Hepatocyte (in vitro differentiated cells): ENCODE measurements around the gene TREH. TPM values are rescaled to one million over a fixed set of nuclear protein-coding genes. Genes with fewer than 3 reads are reported as not detected.

Experiments
- DNase-seq: peaks from one replicate; pipeline ENCODE4 v3.0.0-alpha.2; 2016; ENCODE audit warnings: low spot score
- H2AFZ ChIP-seq: fragments of 200-600 bp; sonication (generic); 2 replicates; pipeline ENCODE4 v1.6.0; 2016; ENCODE audit warnings: antibody characterized with exemption, mild to moderate bottlenecking
- H3K27ac ChIP-seq: fragments of 200-600 bp; sonication (generic); 2 replicates; pipeline ENCODE4 v1.5.1; 2016; ENCODE audit warnings: mild to moderate bottlenecking
- H3K27me3 ChIP-seq: fragments of 200-600 bp; sonication (generic); 2 replicates; pipeline ENCODE4 v1.6.1; 2016
- H3K36me3 ChIP-seq: fragments of 200-600 bp; sonication (generic); replicated peaks from 2 replicates; pipeline ENCODE4 v1.5.1; 2016; ENCODE audit warnings: low read depth; ENCODE audit not compliant: insufficient read depth
- H3K4me1 ChIP-seq: fragments of 200-600 bp; sonication (generic); 2 replicates; pipeline ENCODE4 v1.5.1; 2016; ENCODE audit warnings: mild to moderate bottlenecking, moderate library complexity; ENCODE audit not compliant: insufficient read depth
- H3K4me2 ChIP-seq: fragments of 200-600 bp; sonication (generic); 2 replicates; pipeline ENCODE4 v1.6.0; 2016
- H3K4me3 ChIP-seq: fragments of 200-600 bp; sonication (generic); 2 replicates; pipeline ENCODE4 v1.5.1; 2016; ENCODE audit warnings: mild to moderate bottlenecking
- H3K79me2 ChIP-seq: fragments of 200-600 bp; sonication (generic); 2 replicates; pipeline ENCODE4 v1.6.0; 2017; ENCODE audit warnings: mild to moderate bottlenecking
- H3K9me2 ChIP-seq: fragments of 200-600 bp; sonication (generic); replicated peaks from 2 replicates; pipeline ENCODE4 v1.6.0; 2017; ENCODE audit warnings: mild to moderate bottlenecking; ENCODE audit not compliant: insufficient read depth
- H3K9me3 ChIP-seq: fragments of 200-600 bp; sonication (generic); 2 replicates; pipeline ENCODE4 v1.5.1; 2016; ENCODE audit warnings: low read depth, mild to moderate bottlenecking
- H4K20me1 ChIP-seq: fragments of 200-600 bp; sonication (generic); 2 replicates; pipeline ENCODE4 v1.6.0; 2016; ENCODE audit warnings: mild to moderate bottlenecking; ENCODE audit not compliant: insufficient read depth, poor library complexity, severe bottlenecking
- EZH2 ChIP-seq: fragments of 200-600 bp; sonication (generic); IDR thresholded peaks from 2 replicates; pipeline ENCODE4 v1.6.1; 2016; ENCODE audit warnings: antibody characterized with exemption, mild to moderate bottlenecking, borderline replicate concordance
- EZH2phosphoT487 ChIP-seq: fragments of 200-600 bp; sonication (generic); IDR thresholded peaks from one replicate; pipeline ENCODE4 v1.6.1; 2018; ENCODE audit warnings: antibody characterized with exemption, mild to moderate bottlenecking, low read depth, moderate library complexity; ENCODE audit not compliant: unreplicated experiment, severe bottlenecking
- WGBS: methylation state at CpG from one replicate; pipeline ENCODE4 v1.1.6; 2016; ENCODE audit warnings: low lambda C conversion rate; ENCODE audit errors: missing lambda C conversion rate; 5-methylcytosine and 5-hydroxymethylcytosine counted together
- polyA plus RNA-seq: library from polyadenylated mRNA; unstranded; fragments of >200 nt; fragmentation: Nextera tagmentation; extraction: Ambion mirVana; gene quantifications from 2 replicates; pipeline ENCODE4 v1.2.1, GENCODE V29; 2016
- total RNA-seq: library from RNA; depleted of rRNA; stranded (reverse); fragments of >200 nt; gene quantifications from 2 replicates; pipeline ENCODE4 v1.2.3, GENCODE V29; 2014
- TF ChIP-seq, protein P1 (sequence below): fragments of 200-600 bp; sonication (generic); IDR thresholded peaks from 2 replicates; pipeline ENCODE4 v1.5.1; 2016; ENCODE audit warnings: antibody characterized with exemption, mild to moderate bottlenecking; ENCODE audit not compliant: poor library complexity

TREH gene
- total and polyA plus RNA-seq, 2 experiments from 2014 or later = 6.6 to 10.7 TPM

DNA sequence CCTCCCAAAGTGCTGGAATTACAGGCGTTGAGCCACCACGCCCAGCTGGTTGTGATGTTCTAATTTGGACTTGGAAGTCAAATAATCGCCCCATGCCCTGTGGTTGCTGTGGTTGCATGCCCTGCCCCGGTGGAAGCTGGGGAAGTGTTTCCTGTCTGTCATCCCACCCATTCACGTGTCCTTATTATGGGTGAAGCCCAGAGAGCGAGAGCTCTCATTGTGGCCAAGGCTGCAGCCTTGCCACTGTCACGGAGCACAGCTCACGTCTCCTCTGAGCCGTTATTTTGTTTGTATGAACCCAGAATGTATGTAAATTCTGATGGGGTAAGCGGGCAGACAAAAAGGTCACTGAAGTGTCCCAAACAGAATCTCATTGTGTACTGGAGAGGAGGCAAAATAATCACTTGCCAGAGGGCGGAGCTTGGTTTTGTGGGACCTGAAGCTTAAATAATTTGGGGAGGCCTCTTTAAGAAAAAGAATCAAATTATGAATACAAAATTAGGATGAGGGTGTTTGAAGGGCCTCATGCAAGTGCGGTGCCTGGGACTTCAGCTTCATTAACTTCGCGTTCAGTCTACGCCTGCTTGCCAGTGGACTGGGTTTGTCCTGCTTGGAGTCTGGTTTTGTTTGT lies 25.8 kb upstream of the TREH start:
- no peaks in the 10 kb centered on the region for H3K9me3 ChIP-seq
- no peak overlapping the region for H2AFZ ChIP-seq
- no peaks in the 10 kb centered on the region for H3K79me2 ChIP-seq
- no peak overlapping the region for H3K27ac ChIP-seq
- no peaks in the 10 kb centered on the region for H4K20me1 ChIP-seq
- WGBS = 81% methylated on average over 15 of the region's 15 CpGs
- no peak overlapping the region for H3K4me3 ChIP-seq
- DNase-seq = no peak
- no peak overlapping the region for H3K4me2 ChIP-seq
- H3K4me1 ChIP-seq = no peaks in the 10 kb centered on the region
- no peaks in the 10 kb centered on the region for H3K27me3 ChIP-seq
- H3K36me3 ChIP-seq = no peaks in the 10 kb centered on the region
- no peak for TF ChIP-seq EZH2phosphoT487
- TF ChIP-seq, protein P1, sequence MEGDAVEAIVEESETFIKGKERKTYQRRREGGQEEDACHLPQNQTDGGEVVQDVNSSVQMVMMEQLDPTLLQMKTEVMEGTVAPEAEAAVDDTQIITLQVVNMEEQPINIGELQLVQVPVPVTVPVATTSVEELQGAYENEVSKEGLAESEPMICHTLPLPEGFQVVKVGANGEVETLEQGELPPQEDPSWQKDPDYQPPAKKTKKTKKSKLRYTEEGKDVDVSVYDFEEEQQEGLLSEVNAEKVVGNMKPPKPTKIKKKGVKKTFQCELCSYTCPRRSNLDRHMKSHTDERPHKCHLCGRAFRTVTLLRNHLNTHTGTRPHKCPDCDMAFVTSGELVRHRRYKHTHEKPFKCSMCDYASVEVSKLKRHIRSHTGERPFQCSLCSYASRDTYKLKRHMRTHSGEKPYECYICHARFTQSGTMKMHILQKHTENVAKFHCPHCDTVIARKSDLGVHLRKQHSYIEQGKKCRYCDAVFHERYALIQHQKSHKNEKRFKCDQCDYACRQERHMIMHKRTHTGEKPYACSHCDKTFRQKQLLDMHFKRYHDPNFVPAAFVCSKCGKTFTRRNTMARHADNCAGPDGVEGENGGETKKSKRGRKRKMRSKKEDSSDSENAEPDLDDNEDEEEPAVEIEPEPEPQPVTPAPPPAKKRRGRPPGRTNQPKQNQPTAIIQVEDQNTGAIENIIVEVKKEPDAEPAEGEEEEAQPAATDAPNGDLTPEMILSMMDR = no peak
- no peak for TF ChIP-seq EZH2
- no peaks in the 10 kb centered on the region for H3K9me2 ChIP-seq

DNA sequence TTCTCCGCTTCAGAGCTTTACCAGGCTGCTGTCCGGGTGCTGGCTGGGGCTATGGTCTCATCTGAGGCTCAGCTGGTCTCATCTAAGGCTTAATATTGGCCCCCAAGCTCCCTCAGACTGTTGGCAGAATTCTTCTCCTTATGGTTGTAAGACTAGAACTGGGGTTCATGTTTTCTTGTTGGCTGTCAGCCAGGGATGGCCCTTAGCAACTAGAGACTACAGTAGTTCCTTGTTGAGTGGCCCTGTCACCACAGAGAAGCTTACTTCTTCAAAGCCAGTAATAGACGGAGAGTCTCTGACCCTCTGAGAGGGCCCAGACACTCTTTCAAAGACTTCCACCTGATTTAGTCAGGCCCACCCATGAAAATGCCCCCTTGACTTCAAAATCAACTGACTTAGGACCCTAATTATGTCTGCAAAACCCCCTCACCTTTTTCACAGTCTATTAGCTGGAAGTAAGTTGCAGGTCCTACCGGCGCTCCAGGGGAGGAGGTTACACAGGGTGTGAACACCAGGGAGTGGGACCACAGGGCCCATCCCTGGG lies 24.2 kb upstream of the TREH start:
- H3K27me3 ChIP-seq = no peaks in the 10 kb centered on the region
- no peaks in the 10 kb centered on the region for H3K36me3 ChIP-seq
- no peaks in the 10 kb centered on the region for H4K20me1 ChIP-seq
- 96% methylated on average over 5 of the region's 5 CpGs for WGBS
- H3K79me2 ChIP-seq = no peaks in the 10 kb centered on the region
- H3K4me1 ChIP-seq = no peaks in the 10 kb centered on the region
- H3K9me2 ChIP-seq = no peaks in the 10 kb centered on the region
- no peak overlapping the region for H2AFZ ChIP-seq
- no peak for TF ChIP-seq EZH2
- TF ChIP-seq, protein P1 = no peak
- TF ChIP-seq EZH2phosphoT487 = no peak
- H3K9me3 ChIP-seq = no peaks in the 10 kb centered on the region
- DNase-seq = no peak
- H3K27ac ChIP-seq = no peak overlapping the region
- H3K4me2 ChIP-seq = no peak overlapping the region
- no peak overlapping the region for H3K4me3 ChIP-seq

DNA sequence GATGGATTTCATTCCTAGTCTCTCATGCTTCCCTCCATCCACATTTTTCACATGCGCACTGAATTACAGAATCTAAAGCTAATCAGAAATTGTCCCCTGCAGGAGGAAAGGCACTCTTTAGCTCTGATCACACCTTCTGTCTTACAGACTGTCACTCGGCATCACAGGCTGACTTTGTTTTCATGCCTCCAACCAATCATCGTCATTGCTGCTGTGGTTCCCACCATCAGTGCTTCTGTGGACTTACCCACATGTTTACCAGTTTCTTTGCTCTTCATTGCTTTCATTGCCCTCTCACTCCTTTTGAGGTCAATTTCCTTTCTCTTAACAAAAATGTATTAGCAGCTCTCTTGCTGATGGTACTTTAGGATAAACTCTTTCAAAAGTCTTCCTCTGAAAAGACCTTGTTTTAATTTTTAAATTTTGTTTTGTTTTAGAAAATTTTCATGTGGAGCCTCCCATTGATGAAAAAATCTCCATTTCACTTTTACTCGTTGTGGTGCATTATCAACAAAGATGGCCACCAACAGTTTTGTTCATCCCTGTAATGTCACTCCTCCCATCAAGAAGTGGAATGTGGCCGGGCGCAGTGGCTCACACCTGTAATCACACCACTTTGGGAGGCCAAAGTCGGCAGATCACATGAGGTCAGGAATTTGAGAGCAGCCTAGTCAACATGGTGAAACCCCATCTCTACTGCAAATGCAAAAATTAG lies 20.2 kb upstream of the TREH start:
- Histone ChIP-seq H3K36me3 (no peaks in the 10 kb centered on the region), H3K4me2 (no peak overlapping the region), H3K9me3 (no peaks in the 10 kb centered on the region), H2AFZ (no peak overlapping the region), H3K4me3 (no peak overlapping the region), H3K9me2 (no peaks in the 10 kb centered on the region), H3K27me3 (no peaks in the 10 kb centered on the region), H3K27ac (no peak overlapping the region), H4K20me1 (no peaks in the 10 kb centered on the region), H3K4me1 (no peaks in the 10 kb centered on the region), H3K79me2 (no peaks in the 10 kb centered on the region)
- DNase-seq = no peak
- TF ChIP-seq EZH2phosphoT487 = no peak
- TF ChIP-seq EZH2 = no peak
- TF ChIP-seq, protein P1 = no peak
- WGBS = 88% methylated on average over 7 of the region's 7 CpGs
